ENCODE measurements around the gene ADAMTS3. TPM values are rescaled to one million over a fixed set of nuclear protein-coding genes. Genes with fewer than 3 reads are reported as not detected.

ADAMTS3 gene
- total RNA-seq, 6 experiments from 2014 or later = 0.03 to 0.19 TPM; not detected in 4

GRCh38 chr4:72569719-72570235 is 756 bp upstream of the ADAMTS3 start:
- no peak overlapping the region for H3K27ac Mint-ChIP-seq
- H3K4me3 Mint-ChIP-seq = peak overlapping the region; percentile 61
- peaks cover 15% of the 10 kb centered on the region for H3K27me3 Mint-ChIP-seq (ENCODE audit: insufficient read depth)
- H3K9me3 Mint-ChIP-seq = no peaks in the 10 kb centered on the region
- H3K36me3 Mint-ChIP-seq (ENCODE audit: low read depth) = no peaks in the 10 kb centered on the region
- H3K4me1 Mint-ChIP-seq (ENCODE audit: low read depth) = peaks cover 24% of the 10 kb centered on the region
- TF ChIP-seq CTCF (IDR thresholded peaks at IDR 0.05) = no peak
- no peak for DNase-seq

GRCh38 chr4:72567821-72568675 is 973 bp downstream of the ADAMTS3 start:
- TF ChIP-seq CTCF (IDR thresholded peaks at IDR 0.05) = peak; percentile 49
- peaks cover 24% of the 10 kb centered on the region for H3K4me1 Mint-ChIP-seq (ENCODE audit: low read depth)
- no peak overlapping the region for H3K27ac Mint-ChIP-seq
- peak overlapping the region; percentile 94 for H3K4me3 Mint-ChIP-seq
- no peaks in the 10 kb centered on the region for H3K9me3 Mint-ChIP-seq
- no peaks in the 10 kb centered on the region for H3K36me3 Mint-ChIP-seq (ENCODE audit: low read depth)
- H3K27me3 Mint-ChIP-seq (ENCODE audit: insufficient read depth) = peaks cover 13% of the 10 kb centered on the region
- DNase-seq = peak; percentile 37

GRCh38 chr4:72567036-72567435 is 2.0 kb downstream of the ADAMTS3 start:
- Mint-ChIP-seq H3K36me3 (ENCODE audit: low read depth) (no peaks in the 10 kb centered on the region), H3K27ac (no peak overlapping the region), H3K27me3 (ENCODE audit: insufficient read depth) (peaks cover 13% of the 10 kb centered on the region), H3K9me3 (no peaks in the 10 kb centered on the region), H3K4me1 (ENCODE audit: low read depth) (peaks cover 24% of the 10 kb centered on the region), H3K4me3 (peak overlapping the region; percentile 94; the same call in 1 of the 2 replicates)
- no peak for TF ChIP-seq CTCF (IDR thresholded peaks at IDR 0.05)
- DNase-seq = no peak

GRCh38 chr4:72566464-72566972 is 2.5 kb downstream of the ADAMTS3 start:
- Mint-ChIP-seq H3K4me1 (ENCODE audit: low read depth) (peaks cover 24% of the 10 kb centered on the region), H3K4me3 (no peak overlapping the region), H3K27ac (no peak overlapping the region), H3K9me3 (no peaks in the 10 kb centered on the region), H3K36me3 (ENCODE audit: low read depth) (no peaks in the 10 kb centered on the region), H3K27me3 (ENCODE audit: insufficient read depth) (peaks cover 13% of the 10 kb centered on the region)
- DNase-seq = no peak
- no peak for TF ChIP-seq CTCF (IDR thresholded peaks at IDR 0.05)

GRCh38 chr4:72564789-72565188 is 4.2 kb downstream of the ADAMTS3 start:
- peaks cover 21% of the 10 kb centered on the region for H3K4me1 Mint-ChIP-seq (ENCODE audit: low read depth)
- H3K4me3 Mint-ChIP-seq = no peak overlapping the region
- H3K36me3 Mint-ChIP-seq (ENCODE audit: low read depth) = no peaks in the 10 kb centered on the region
- H3K27me3 Mint-ChIP-seq (ENCODE audit: insufficient read depth) = peaks cover 2% of the 10 kb centered on the region
- no peak overlapping the region for H3K27ac Mint-ChIP-seq
- no peak for TF ChIP-seq CTCF (IDR thresholded peaks at IDR 0.05)
- DNase-seq = no peak
- H3K9me3 Mint-ChIP-seq = no peaks in the 10 kb centered on the region

Data from HFFc6 (cell line).